KMS-11 (cell line): ENCODE measurements around the gene RBMS3.

Source experiments
- H2AFZ ChIP-seq: fragments of 200-600 bp; sonication (generic); 2 replicates; pipeline ENCODE4 v1.6.1; 2016; ENCODE audit warnings: antibody characterized with exemption, mixed run types, low read depth
- H3K27ac ChIP-seq: fragments of 200-600 bp; sonication (generic); 2 replicates; pipeline ENCODE4 v1.6.1; 2016; ENCODE audit warnings: mild to moderate bottlenecking, mixed run types
- H3K27me3 ChIP-seq: fragments of 200-600 bp; sonication (generic); 2 replicates; pipeline ENCODE4 v1.6.1; 2017; ENCODE audit warnings: mild to moderate bottlenecking, low read depth, mixed run types, moderate library complexity; ENCODE audit not compliant: insufficient read depth
- H3K36me3 ChIP-seq: fragments of 200-600 bp; sonication (generic); 2 replicates; pipeline ENCODE4 v1.6.1; 2017; ENCODE audit warnings: mild to moderate bottlenecking, mixed run types; ENCODE audit not compliant: insufficient read depth
- H3K4me1 ChIP-seq: fragments of 200-600 bp; sonication (generic); 2 replicates; pipeline ENCODE4 v1.6.1; 2016; ENCODE audit warnings: mild to moderate bottlenecking, low read depth, mixed run types; ENCODE audit not compliant: poor library complexity, severe bottlenecking
- H3K4me2 ChIP-seq: fragments of 200-600 bp; sonication (generic); 2 replicates; pipeline ENCODE4 v1.7.0; 2016; ENCODE audit warnings: mild to moderate bottlenecking, mixed run types
- H3K4me3 ChIP-seq: fragments of 200-600 bp; sonication (generic); IDR thresholded peaks from 2 replicates; pipeline ENCODE4 v1.6.1; 2017; ENCODE audit warnings: low read depth, low read length, mixed read lengths; ENCODE audit not compliant: insufficient read depth
- H3K79me2 ChIP-seq: fragments of 200-600 bp; sonication (generic); 2 replicates; pipeline ENCODE4 v1.6.1; 2016; ENCODE audit warnings: low read depth, mixed run types; ENCODE audit not compliant: insufficient read depth
- H3K9ac ChIP-seq: fragments of 200-600 bp; sonication (generic); 2 replicates; pipeline ENCODE4 v1.6.1; 2016; ENCODE audit warnings: mild to moderate bottlenecking, mixed run types
- H4K20me1 ChIP-seq: fragments of 200-600 bp; sonication (generic); 2 replicates; pipeline ENCODE4 v1.6.1; 2016; ENCODE audit warnings: mild to moderate bottlenecking, mixed run types; ENCODE audit not compliant: insufficient read depth
- TF ChIP-seq, protein P1 (sequence below): fragments of 200-600 bp; sonication (generic); conservative IDR thresholded peaks from 2 replicates; pipeline ENCODE4 v1.6.1; 2017; ENCODE audit warnings: low read depth, mild to moderate bottlenecking, antibody characterized with exemption, low read length, moderate library complexity, mixed read lengths

RBMS3 gene

DNA sequence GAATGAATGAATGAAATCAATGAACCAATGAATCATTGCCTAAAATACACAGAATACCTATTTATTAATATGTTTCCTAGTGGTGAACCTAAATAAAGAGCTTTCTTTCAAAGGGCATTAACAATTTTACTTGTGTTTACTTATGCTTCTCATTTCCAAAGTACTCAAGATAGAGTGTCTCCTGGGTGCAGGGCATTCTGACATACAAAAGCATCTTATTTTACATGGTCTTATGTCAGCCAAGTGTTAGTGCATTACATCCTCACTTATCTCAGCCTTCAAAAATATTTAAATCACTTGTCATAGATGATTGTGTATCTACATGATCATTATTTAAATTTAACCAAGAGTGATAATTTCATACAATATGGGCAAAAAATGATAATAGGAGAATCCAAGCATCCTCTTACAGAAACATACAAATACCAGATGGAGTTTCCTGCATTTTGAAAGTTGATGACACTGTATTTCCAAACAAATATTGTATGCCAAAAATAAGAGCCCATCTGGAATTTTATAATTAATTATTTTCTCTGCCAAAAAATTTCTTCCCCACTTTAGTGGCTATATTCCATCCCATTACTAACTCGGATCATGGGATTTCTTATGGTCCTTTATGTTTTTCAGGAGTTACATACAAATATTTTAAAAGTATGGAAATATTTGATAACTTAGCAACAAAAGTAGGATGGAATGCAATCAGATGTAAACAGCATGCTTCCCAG lies 279.0 kb downstream of the RBMS3 start:
- Histone ChIP-seq H2AFZ (no peak overlapping the region), H3K4me3 (no peak overlapping the region), H3K79me2 (no peaks in the 10 kb centered on the region), H3K4me1 (no peaks in the 10 kb centered on the region), H3K4me2 (no peak overlapping the region), H3K27me3 (no peaks in the 10 kb centered on the region), H3K36me3 (no peaks in the 10 kb centered on the region), H3K27ac (no peak overlapping the region), H4K20me1 (no peaks in the 10 kb centered on the region), H3K9ac (no peak overlapping the region)
- TF ChIP-seq, protein P1, sequence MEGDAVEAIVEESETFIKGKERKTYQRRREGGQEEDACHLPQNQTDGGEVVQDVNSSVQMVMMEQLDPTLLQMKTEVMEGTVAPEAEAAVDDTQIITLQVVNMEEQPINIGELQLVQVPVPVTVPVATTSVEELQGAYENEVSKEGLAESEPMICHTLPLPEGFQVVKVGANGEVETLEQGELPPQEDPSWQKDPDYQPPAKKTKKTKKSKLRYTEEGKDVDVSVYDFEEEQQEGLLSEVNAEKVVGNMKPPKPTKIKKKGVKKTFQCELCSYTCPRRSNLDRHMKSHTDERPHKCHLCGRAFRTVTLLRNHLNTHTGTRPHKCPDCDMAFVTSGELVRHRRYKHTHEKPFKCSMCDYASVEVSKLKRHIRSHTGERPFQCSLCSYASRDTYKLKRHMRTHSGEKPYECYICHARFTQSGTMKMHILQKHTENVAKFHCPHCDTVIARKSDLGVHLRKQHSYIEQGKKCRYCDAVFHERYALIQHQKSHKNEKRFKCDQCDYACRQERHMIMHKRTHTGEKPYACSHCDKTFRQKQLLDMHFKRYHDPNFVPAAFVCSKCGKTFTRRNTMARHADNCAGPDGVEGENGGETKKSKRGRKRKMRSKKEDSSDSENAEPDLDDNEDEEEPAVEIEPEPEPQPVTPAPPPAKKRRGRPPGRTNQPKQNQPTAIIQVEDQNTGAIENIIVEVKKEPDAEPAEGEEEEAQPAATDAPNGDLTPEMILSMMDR: no peak

DNA sequence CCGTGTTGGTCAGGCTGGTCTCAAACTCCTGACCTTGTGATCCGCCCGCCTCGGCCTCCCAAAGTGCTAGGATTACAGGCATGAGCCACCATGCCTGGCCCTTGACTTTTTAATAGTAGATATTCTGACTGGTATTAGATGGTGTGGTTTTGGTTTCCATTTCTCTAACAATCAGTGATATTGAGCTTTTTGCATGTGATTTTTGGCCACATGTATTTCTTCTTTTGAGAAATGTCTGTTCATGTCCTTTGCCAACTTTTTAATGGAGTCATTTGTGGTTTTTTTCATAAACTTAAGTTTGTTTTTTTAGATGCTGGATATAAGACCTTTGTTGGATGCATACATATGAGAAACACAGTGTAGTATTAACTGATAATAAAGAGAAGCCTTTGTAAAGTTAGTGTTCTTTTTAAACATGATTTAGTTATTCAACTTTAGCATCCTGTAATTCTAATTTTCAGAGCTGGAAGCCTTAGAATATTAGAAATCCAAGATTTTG lies 280.8 kb downstream of the RBMS3 start:
- no peak overlapping the region for H3K4me2 ChIP-seq
- H3K79me2 ChIP-seq: no peaks in the 10 kb centered on the region
- H2AFZ ChIP-seq: no peak overlapping the region
- H3K9ac ChIP-seq: no peak overlapping the region
- H3K27me3 ChIP-seq: no peaks in the 10 kb centered on the region
- no peaks in the 10 kb centered on the region for H4K20me1 ChIP-seq
- no peaks in the 10 kb centered on the region for H3K36me3 ChIP-seq
- no peak overlapping the region for H3K4me3 ChIP-seq
- H3K27ac ChIP-seq: no peak overlapping the region
- no peaks in the 10 kb centered on the region for H3K4me1 ChIP-seq
- TF ChIP-seq, protein P1: no peak

- no peak overlapping the region for H3K4me3 ChIP-seq
- no peak overlapping the region for H3K9ac ChIP-seq
- no peaks in the 10 kb centered on the region for H3K27me3 ChIP-seq
- H2AFZ ChIP-seq: no peak overlapping the region
- H3K79me2 ChIP-seq: no peaks in the 10 kb centered on the region
- TF ChIP-seq, protein P1: no peak
- no peak overlapping the region for H3K4me2 ChIP-seq
- H3K4me1 ChIP-seq: no peaks in the 10 kb centered on the region
- H4K20me1 ChIP-seq: no peaks in the 10 kb centered on the region
- no peak overlapping the region for H3K27ac ChIP-seq
- no peaks in the 10 kb centered on the region for H3K36me3 ChIP-seq
Measured at GRCh38 chr3:29565236-29565635, 284.4 kb downstream of the RBMS3 start.

GRCh38 chr3:29567501-29567900 lies 286.6 kb downstream of the RBMS3 start:
- no peaks in the 10 kb centered on the region for H3K36me3 ChIP-seq

More at GRCh38 chr3:29567501-29567900, 286.6 kb downstream of the RBMS3 start:
- Histone ChIP-seq H3K27ac (no peak overlapping the region), H3K4me3 (no peak overlapping the region), H3K79me2 (no peaks in the 10 kb centered on the region), H4K20me1 (no peaks in the 10 kb centered on the region), H2AFZ (no peak overlapping the region), H3K4me2 (no peak overlapping the region), H3K4me1 (no peaks in the 10 kb centered on the region), H3K27me3 (no peaks in the 10 kb centered on the region), H3K9ac (no peak overlapping the region)
- TF ChIP-seq, protein P1: no peak
